K562 (cell line): ENCODE measurements around the gene BAIAP3. TPM values are rescaled to one million over a fixed set of nuclear protein-coding genes. Genes with fewer than 3 reads are reported as not detected.

ENCODE experiments used
- MTF1 ChIP-seq: fragments of 250-450 bp; sonication (Bioruptor Pico); IDR thresholded peaks from 2 replicates; pipeline ENCODE4 v1.9.0; 2021; ENCODE audit warnings: moderate library complexity, mild to moderate bottlenecking, inconsistent platforms, borderline replicate concordance
- SNRNP70 ChIP-seq: fragments of 200-400 bp; formaldehyde crosslinking; optimal IDR thresholded peaks from 2 replicates; pipeline ENCODE3; 2017; ENCODE audit warnings: low read depth, low read length
- polyA plus RNA-seq, 8 experiments: library from polyadenylated mRNA; depleted of rRNA in 4 of 8; stranded (reverse) in 5 of 8; unstranded in 3 of 8; fragments of >200 nt; fragmentation: Nextera tagmentation in 2 of 8; fragmentation: Illumina TruSeq in 1 of 8; extraction: Ambion mirVana in 2 of 8; extraction: Trizol in 1 of 8; gene quantifications; 2 replicates each; pipeline versions ENCODE4 v1.2.1 to v1.2.3, GENCODE V29; 2011 to 2014; ENCODE audit warnings: inconsistent platforms in 1 of 8, missing spikeins in 1 of 8
- total RNA-seq, 7 experiments: library from RNA; depleted of rRNA in 6 of 7; stranded (reverse); fragments of >200 nt in 6 of 7; fragmentation: Illumina TruSeq in 2 of 7; extraction: Trizol in 2 of 7; gene quantifications; 2 replicates each; pipeline versions ENCODE4 v1.2.1 to v1.2.3, GENCODE V29; 2011 to 2021; ENCODE audit warnings: low replicate concordance in 1 of 7
- TF ChIP-seq, protein P1 (sequence below): fragments of 200-800 bp; sonication (Bioruptor generic); IDR thresholded peaks from 2 replicates; pipeline ENCODE4 v1.6.1; 2016; ENCODE audit warnings: missing genetic modification characterization, missing compliant biosample characterization
- TF ChIP-seq, protein P2 (sequence below): fragments of 250-450 bp; sonication (Bioruptor Pico); IDR thresholded peaks from 2 replicates; pipeline ENCODE4 v1.5.0; 2020; ENCODE audit warnings: mild to moderate bottlenecking
- TF ChIP-seq, protein P3 (sequence below): fragments of 450-650 bp; formaldehyde crosslinking; IDR thresholded peaks from 2 replicates; pipeline ENCODE4 v1.4.0; 2022; ENCODE audit warnings: mild to moderate bottlenecking, moderate library complexity

BAIAP3 gene
- total and polyA plus RNA-seq, 9 of the 15 experiments (the other 6 are each of a cell fraction or from before 2014, with no cell fraction given), result 0.03 to 4.5 (median 0.57) TPM; not detected in 1

GRCh38 chr16:1335211-1335971, 1.9 kb downstream of the BAIAP3 start (continued):
- TF ChIP-seq, protein P1, sequence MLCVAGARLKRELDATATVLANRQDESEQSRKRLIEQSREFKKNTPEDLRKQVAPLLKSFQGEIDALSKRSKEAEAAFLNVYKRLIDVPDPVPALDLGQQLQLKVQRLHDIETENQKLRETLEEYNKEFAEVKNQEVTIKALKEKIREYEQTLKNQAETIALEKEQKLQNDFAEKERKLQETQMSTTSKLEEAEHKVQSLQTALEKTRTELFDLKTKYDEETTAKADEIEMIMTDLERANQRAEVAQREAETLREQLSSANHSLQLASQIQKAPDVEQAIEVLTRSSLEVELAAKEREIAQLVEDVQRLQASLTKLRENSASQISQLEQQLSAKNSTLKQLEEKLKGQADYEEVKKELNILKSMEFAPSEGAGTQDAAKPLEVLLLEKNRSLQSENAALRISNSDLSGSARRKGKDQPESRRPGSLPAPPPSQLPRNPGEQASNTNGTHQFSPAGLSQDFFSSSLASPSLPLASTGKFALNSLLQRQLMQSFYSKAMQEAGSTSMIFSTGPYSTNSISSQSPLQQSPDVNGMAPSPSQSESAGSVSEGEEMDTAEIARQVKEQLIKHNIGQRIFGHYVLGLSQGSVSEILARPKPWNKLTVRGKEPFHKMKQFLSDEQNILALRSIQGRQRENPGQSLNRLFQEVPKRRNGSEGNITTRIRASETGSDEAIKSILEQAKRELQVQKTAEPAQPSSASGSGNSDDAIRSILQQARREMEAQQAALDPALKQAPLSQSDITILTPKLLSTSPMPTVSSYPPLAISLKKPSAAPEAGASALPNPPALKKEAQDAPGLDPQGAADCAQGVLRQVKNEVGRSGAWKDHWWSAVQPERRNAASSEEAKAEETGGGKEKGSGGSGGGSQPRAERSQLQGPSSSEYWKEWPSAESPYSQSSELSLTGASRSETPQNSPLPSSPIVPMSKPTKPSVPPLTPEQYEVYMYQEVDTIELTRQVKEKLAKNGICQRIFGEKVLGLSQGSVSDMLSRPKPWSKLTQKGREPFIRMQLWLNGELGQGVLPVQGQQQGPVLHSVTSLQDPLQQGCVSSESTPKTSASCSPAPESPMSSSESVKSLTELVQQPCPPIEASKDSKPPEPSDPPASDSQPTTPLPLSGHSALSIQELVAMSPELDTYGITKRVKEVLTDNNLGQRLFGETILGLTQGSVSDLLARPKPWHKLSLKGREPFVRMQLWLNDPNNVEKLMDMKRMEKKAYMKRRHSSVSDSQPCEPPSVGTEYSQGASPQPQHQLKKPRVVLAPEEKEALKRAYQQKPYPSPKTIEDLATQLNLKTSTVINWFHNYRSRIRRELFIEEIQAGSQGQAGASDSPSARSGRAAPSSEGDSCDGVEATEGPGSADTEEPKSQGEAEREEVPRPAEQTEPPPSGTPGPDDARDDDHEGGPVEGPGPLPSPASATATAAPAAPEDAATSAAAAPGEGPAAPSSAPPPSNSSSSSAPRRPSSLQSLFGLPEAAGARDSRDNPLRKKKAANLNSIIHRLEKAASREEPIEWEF, result no peak
- TF ChIP-seq, protein P2, sequence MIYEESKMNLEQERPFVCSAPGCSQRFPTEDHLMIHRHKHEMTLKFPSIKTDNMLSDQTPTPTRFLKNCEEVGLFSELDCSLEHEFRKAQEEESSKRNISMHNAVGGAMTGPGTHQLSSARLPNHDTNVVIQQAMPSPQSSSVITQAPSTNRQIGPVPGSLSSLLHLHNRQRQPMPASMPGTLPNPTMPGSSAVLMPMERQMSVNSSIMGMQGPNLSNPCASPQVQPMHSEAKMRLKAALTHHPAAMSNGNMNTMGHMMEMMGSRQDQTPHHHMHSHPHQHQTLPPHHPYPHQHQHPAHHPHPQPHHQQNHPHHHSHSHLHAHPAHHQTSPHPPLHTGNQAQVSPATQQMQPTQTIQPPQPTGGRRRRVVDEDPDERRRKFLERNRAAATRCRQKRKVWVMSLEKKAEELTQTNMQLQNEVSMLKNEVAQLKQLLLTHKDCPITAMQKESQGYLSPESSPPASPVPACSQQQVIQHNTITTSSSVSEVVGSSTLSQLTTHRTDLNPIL (CRISPR knock-in tag), result no peak
- no peak for TF ChIP-seq SNRNP70
- no peak for TF ChIP-seq MTF1
- TF ChIP-seq, protein P3, sequence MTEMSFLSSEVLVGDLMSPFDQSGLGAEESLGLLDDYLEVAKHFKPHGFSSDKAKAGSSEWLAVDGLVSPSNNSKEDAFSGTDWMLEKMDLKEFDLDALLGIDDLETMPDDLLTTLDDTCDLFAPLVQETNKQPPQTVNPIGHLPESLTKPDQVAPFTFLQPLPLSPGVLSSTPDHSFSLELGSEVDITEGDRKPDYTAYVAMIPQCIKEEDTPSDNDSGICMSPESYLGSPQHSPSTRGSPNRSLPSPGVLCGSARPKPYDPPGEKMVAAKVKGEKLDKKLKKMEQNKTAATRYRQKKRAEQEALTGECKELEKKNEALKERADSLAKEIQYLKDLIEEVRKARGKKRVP (CRISPR knock-in tag), result no peak
- TF ChIP-seq, all 486 proteins: peak for 0
